ENCODE data around the gene TBPL2.

- TF ChIP-seq SP1 (IDR thresholded peaks at IDR 0.05) (no peak), FOXM1 (IDR thresholded peaks at IDR 0.05; ENCODE audit: borderline replicate concordance) (no peak), TARDBP (IDR thresholded peaks at IDR 0.05) (no peak), ELF4 (IDR thresholded peaks at IDR 0.05) (no peak), CTBP1 (IDR thresholded peaks at IDR 0.05; ENCODE audit: borderline replicate concordance) (no peak), FOXK2 (IDR thresholded peaks at IDR 0.05) (no peak), LEF1 (IDR thresholded peaks at IDR 0.05; ENCODE audit: borderline replicate concordance) (no peak), NFRKB (IDR thresholded peaks at IDR 0.05) (no peak), SUZ12 (IDR thresholded peaks at IDR 0.05) (no peak), HDGF (IDR thresholded peaks at IDR 0.05; ENCODE audit: borderline replicate concordance) (no peak), ARNT (IDR thresholded peaks at IDR 0.05) (no peak), BHLHE40 (IDR thresholded peaks at IDR 0.05; ENCODE audit: borderline replicate concordance) (no peak)
Observed at GRCh38 chr14:55427439-55427838, 13.0 kb downstream of the TBPL2 start.

All from HEK293T (cell line).